Germinal center (tissue), 1 donor: ENCODE results near the gene CCL28.

Experiments used
- DNase-seq: peaks from one replicate; pipeline ENCODE4 v3.0.0; 2012; ENCODE audit warnings: mixed read lengths, low spot score

Gene CCL28

GRCh38 chr5:43357067-43357466, 55.1 kb downstream of the CCL28 start:
- no peak for DNase-seq

GRCh38 chr5:43354774-43355173, 57.4 kb downstream of the CCL28 start:
- no peak for DNase-seq

- DNase-seq, result no peak
Observed at GRCh38 chr5:43353668-43354067, 58.5 kb downstream of the CCL28 start.

DNA sequence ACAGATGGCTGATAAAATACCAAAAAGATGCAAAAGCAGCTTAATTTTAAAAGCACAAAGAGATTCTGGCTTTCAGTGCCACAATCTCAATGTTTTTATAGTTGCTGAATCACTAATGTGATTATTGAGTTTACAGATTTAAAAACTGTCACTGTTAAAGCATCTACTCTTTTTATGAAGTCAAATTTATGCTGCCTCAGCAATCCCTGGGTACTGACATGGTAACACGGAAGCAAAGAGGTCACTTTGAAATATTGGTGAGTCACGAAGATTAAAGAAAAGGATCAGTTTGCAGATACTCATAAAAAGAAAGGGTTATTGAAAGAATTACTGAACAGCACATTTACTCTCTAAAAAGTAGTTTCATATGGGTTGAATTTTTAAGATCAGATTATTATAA, 59.3 kb downstream of the CCL28 start:
- no peak for DNase-seq

GRCh38 chr5:43352131-43352530, 60.1 kb downstream of the CCL28 start:
- no peak for DNase-seq

DNA sequence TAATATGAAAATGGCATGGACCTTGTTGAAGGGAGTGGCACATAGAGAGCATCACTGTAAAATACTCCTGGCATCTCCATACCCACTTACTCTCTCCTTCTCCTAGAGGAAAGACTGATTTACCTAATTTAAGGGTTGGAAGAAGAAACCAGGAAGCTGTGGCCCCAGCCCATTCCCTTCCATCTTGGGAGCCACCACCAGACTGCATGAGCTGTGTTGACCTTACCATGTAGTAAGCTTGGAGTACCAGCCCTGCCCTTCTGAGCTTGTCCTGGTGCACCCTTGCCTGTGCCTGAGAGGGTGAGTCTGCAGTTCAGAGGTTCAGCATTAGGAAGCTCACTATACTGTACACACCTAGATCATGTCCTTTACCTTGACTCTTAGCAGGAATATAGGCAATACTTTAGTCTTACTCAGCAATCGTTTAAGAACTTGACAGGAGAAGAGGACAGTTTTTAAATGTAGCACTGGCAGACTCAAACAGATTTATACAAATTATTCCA, 63.3 kb downstream of the CCL28 start:
- DNase-seq, result no peak

DNA sequence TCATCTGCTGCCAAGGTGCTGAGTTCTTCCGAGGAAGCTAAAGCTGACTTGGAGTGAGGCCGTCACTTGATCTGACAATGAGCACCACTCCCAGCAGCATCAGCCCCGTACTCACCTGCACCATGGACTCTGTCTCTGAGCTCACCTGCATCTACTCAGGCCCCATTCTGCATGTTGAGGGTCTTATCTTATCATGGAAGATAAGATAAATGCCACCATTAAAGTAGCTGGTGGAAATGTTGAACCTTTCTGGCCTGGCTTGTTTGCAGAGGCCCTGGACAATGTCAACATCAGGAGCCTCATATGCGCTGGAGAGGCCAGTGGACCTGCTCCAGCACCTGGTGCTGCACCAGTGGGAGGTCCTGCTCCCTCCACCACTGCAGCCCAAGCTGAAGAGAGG, 64.0 kb downstream of the CCL28 start:
- DNase-seq, result no peak

DNA sequence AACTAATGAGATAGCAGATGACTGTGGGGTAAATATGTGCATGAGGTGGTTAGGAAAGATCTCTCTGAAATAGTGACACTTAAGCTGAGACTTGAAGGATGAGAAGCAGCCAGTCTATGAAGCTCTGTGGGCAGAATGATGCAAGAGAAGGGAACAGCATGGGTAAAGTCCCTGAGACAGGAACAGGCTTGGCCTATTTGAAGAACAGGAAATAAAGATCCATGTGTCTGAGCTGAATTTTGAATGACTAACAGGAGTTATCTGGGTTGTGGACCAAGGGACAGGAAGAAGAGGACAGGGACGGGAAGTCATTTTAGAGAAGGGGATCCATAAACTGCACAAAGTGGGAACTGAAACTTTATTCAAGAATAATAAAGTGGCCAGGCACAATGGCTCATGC, 73.3 kb downstream of the CCL28 start:
- no peak for DNase-seq

DNA sequence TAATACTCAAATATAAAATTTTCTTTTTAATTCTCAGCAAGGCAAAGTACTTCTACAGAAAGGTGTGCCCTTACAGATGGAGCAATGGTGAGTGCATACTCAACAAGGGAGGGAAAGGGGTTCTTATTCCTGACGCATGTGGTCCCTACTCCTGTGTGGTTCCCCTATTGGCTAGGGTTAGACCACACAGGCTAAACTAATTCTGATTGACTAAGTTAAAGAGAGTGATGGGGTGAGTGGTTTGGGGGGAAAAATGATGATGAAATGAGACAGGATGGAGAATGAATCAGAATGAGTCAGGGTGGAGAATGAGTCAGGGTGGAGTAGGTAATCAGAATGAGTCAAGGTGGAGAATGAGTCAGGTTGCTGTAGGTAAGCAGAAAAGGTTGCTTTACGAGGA, 76.0 kb downstream of the CCL28 start:
- DNase-seq, result no peak

- DNase-seq, result no peak
Observed at GRCh38 chr5:43335681-43336080, 76.5 kb downstream of the CCL28 start.

- no peak for DNase-seq
Observed at GRCh38 chr5:43332401-43332800, 79.8 kb downstream of the CCL28 start.
